RKO (cell line): Measurements from ENCODE around the gene PLD3.
"Not testable (repeated sequence)": the region's sequence is repeated elsewhere in the genome, so short reads cannot be mapped to it uniquely, and the experiment has no call there.

Source experiments
- DNase-seq: peaks from one replicate; pipeline ENCODE4 v3.0.0-alpha.2; 2016; ENCODE audit warnings: low spot score

The PLD3 gene

DNA sequence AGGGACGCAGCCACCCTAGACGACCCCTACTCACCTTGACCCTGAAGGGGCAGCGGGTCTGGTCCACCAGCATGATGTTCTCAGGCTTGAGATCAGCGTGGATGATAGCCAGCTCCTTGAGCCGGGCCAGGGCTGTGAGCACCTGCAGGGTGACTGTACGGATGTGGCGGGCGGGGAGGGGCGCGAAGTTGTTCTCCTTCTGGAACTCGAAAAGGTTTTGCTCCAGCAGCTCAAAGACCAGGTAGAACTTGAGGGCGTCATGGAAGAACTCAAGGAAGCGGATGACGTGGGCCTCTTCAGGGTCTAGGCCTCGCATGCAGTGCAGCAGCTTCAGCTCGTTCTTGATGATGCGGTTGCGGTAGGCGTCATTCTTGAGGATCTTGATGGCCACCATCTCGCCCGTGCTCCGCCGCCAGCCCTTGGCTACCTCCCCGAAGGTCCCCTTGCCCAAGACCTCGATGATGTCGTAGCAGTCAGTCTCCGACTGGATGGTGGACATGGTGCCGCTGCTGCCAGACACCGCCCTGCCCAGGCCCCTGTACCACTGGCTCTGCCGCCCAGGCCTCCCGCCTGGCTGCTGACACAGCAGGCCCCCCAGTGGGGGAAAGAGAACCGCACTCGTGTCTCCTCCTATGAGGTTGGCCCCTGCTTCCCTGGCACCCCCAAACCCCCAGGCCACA lies 41.0 kb downstream of the PLD3 start:
- no peak for DNase-seq

DNA sequence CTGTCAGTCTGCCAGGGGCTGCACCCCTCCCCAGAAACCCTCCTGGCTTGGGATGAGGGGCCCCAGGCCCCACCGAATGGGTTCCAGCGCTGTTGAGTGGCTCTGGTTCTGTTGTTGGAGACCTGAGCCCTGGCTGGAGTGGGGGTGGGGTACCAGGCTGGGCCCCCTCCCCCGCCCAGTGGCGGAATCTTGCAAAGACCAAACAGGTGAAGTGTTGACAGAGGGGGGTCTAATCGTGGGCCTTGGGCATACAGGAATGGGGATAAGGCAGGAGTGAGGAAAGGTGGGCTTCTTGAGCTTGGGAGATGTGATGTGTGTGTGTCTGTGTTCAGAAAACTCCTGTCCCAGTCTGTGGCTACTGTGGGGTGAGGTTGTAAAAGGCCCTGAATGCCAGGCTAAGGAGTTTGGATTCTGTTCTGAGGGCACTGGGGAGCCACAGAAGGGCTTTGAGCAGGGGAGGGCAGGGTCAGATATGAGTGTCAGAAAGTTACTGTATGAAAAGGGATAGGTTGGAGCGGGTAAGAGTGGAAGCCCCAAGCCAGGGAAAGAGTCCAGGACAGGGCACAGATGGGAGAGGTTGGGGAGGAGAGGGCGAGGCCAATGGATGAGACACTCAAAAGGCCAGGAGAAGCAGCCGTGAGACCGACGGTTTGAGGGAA lies 41.7 kb downstream of the PLD3 start, which contains the start of gene HIPK4:
Gene HIPK4, minus strand, starts transcription at position 98 of the 659 bp plus-strand sequence. CDS start 279 bp downstream, outside the sequence.
- DNase-seq: no peak

DNA sequence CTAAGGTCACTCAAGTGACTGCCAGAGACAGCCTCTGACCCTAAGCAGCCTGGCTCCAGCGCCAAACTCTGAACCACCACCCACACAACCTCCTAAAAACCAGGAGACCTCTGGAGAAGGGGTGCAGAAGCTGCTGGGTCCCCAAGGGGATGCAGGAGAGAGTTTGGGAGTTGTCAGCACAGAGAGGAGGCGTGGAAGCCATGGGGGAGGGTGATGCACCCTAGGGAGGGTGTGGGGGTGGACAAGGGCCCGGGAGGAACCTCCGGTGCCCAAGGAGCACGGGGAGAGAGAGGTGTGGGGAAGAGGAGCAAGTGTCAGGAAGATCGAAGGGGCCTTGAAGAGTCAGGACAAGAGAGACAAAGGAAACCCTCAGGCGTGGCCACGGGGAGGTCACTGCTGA lies 43.6 kb downstream of the PLD3 start:
- no peak for DNase-seq

DNA sequence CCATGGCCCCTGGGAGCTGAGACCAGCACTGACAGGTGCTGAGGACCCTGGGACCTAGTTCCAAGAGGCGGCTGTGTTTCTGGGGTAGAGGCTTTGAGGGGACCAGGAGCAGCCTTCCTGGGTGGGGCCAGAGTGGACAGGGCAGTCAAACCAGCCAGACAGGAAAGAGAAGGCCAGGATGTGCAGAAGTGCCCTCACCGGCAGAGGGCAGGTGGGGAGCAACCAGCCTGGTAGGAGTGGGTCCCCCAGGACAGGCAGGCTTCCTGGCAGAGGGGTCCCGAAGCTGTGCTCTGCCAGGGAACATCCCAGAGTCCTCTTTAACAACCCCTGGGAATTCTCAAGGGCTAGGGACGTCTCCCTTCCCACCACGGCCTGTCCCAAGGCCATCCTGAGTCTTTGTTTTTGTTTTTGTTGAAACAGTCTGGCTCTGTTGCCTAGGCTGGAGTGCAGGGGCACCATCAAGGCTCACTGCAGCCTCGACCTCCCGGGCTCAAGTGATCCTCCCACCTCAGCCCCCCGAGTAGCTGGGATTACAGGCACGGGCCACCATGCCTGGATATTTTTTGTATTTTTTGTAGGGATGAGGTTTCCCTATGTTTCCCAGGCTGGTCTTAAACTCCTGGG lies 44.5 kb downstream of the PLD3 start:
- no peak for DNase-seq

DNA sequence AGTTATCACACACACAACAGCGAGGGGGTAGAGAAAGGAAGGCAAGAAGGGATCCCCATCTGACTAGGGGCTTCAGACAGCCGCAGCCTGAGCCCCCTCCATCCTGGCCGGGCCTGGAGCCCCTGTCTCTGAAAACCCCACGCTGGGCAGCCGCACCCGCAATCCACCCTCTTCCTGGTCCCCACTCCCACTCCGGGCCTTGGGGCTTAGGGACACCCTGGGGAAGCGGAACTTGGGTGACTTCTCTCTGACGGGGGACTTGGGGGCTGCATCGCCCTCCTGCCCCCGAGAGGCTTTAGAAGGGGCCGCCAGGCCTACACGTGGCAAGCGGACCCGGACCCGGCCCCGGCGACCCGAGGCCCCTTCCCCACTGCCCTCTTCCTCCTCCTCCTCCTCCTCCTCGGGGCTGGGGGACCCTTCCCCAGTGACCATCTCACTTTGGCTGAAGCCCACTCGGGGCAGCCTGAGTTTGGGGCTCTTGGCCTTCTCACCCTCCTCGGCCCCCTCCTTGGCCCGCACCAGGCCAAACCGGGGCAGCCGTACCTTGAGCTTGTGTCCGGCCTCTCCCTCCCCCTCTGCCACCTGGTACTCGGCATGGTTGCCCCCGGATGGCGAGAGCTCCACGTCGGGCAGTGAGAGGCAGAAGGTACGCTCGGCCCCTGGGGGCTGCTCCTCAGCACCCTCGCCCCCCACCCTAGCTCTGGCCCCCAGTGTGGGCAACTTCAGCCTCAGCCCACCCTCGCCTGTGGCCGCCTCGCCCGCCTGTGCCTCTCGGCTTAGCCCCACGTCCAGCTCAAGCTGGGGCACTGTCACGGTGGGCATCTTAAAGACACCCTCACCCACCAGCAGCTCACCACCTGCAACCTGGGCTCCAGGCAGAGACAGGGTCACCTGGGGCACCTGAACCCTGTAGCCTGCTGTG lies 45.7 kb downstream of the PLD3 start:
- no peak for DNase-seq

DNA sequence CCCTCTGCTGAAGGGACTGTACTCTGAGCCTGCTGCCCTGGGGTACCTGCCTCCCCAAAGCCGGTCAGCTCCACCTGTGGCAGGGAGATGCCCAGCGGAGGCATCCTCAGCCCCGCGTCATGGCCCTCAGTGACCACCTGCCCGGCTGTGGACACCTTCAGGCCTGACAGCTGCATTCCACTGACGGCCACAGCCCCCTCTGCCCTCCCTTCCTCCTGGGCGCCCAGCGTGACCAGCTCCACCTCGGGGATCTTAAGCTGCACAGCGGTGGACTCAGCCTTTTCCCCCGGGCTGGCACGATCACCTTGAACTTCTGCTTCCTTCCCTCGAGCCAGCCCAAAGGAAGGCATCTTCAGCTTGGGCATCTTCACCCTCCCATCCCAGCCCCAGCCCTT lies 46.3 kb downstream of the PLD3 start:
- DNase-seq: no peak

DNA sequence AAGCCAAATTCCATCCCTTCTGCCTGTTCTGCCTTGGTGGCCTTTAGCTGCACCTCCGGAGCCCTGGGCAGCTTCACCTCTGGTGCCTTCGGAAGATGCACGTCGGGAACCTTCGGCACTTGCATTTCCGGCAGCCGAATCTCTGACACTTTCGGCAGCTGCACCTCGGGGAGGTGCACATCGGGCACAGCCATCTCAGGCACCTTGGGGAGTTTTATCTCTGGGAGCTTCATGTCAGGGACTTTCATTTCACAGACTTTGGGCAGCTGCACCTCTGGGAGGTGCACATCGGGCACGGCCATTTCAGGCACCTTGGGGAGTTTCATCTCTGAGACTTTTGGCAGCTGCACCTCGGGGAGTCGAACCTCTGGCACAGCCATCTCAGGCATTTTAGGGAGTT lies 47.5 kb downstream of the PLD3 start:
- no peak for DNase-seq

DNA sequence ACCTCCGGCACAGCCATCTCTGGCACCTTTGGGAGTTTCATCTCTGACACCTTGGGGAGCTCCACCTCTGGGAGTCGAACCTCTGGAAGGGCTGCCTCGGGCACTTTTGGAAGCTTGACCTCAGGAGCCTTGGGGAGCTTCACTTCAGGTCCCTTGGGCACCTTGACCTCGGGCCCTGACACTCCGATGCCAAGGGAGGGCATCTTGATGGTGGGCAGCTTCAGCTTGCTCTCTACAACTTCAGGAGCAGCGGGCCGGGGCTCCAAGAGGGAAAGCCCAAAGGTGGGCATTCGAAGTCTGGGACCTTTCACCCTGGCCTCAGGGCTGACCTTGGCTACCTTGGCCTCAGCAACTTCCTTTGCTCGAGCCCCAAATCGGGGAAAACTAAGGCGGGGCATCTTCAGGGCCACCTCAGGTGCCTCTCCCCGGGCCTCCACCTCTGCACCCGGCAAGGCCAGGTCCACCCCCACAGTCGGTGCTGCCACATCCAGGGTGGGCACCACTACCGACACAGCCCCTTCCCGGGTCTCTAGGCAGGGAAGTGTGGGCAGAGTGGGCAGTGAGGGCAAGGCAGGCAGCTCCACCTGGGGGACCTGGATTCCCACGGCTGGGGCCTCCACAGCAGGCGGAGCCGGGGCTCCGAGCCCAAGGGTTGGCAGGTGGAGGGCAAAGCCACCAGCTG lies 48.5 kb downstream of the PLD3 start:
- no peak for DNase-seq

DNA sequence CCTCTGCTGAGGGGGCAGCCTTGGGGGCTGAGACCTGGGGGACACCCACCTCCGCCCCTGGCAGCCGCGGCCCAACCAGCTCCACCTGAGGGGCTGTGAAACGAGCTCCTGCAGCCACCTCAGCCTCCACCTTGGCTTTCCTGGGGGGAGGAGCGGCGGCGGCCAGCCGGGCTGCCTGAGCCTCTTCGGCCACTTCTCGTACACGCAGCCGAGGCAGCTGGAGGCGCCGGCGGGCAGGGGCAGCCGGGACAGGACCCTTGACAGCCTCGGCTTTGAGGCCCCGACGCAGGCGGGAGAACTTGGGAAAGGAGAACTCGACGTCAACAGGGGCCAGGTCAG lies 49.0 kb downstream of the PLD3 start:
- DNase-seq: no peak

DNA sequence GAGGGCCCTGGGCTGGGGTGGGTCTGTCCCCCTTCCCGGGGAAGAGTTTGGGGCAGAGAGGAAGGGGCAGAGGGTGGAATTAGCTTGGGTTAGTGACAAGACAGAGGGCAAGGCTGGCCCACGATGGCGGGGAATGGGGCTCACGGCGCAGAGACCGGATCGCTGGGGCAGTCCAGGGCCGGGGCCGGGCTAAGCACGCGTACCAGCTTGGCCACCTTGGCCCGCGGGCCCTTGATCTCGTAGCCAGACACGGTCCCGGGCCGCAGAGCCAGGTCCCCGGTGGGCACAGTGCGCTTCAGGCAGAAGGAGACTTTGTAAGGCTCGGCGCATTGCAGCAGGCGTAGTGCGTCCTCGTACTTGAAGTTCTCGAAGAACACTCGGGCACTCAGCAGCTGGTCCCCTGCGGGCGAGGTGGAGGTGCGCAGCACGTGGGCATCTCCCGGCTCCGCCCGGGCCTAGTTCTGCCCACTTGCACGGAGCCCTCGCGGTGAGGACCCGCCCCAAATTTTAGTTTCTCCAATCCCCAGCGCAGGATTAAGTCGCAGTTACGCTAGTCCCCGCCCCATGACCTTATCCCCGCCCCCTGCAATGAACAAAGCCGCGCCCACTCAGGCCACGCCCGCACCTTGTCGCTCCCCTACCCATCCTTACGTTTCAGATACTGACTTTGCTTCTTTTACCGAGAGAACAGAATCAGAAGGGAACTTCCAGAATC lies 50.1 kb downstream of the PLD3 start:
- no peak for DNase-seq

DNA sequence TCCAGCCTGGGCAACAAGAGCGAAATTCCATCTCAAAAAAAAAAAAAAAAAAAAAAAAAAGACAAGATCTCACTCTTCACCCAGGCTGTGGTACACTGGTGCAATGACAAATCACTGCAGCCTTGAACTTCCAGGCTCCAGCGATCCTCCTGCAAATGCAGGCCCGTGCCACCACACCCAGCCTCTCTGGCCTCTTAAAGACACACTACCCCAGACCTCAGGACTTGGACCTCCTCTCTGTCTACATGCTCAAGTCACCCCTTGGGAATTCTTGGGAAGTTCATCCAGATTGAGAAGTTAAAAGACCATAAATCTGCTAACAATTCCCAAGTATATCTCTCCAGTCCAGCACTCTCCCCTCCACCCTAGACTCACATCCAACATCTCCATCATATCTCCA lies 52.1 kb downstream of the PLD3 start:
- DNase-seq: no peak

DNA sequence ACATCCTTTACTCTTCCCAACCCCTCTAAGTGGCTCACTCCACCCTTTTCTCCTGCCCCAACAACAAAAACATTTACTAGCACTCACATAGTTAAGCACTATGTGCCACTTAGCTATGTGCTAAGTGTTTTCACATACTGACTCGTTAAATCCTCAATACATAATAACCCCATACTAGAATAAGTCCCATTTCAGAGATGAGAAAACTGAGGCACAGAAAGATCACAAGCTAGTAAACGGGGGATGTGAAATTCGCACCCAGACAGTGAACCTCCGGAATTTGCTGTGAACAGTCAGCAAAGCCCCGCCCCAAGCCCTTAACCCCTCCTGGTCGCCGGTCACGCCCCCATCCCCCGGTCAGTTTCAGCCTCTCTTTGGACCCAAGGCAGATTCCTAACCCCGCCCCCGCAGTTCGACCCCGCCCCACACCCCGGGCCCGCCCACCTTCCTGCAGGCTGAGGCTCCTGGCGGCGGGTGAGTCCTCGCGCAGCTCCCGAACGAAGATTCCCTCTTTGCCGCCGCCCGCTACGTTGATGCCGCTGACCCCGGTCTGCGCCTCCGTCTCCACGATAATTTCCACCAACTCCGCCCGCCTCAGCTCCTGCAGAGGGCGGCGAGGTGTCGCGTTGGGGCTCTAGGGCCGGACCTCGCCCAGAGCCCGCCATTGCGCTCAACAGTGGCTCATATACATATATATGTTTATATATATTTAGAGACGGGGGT lies 54.9 kb downstream of the PLD3 start:
- DNase-seq: peak; percentile 91

DNA sequence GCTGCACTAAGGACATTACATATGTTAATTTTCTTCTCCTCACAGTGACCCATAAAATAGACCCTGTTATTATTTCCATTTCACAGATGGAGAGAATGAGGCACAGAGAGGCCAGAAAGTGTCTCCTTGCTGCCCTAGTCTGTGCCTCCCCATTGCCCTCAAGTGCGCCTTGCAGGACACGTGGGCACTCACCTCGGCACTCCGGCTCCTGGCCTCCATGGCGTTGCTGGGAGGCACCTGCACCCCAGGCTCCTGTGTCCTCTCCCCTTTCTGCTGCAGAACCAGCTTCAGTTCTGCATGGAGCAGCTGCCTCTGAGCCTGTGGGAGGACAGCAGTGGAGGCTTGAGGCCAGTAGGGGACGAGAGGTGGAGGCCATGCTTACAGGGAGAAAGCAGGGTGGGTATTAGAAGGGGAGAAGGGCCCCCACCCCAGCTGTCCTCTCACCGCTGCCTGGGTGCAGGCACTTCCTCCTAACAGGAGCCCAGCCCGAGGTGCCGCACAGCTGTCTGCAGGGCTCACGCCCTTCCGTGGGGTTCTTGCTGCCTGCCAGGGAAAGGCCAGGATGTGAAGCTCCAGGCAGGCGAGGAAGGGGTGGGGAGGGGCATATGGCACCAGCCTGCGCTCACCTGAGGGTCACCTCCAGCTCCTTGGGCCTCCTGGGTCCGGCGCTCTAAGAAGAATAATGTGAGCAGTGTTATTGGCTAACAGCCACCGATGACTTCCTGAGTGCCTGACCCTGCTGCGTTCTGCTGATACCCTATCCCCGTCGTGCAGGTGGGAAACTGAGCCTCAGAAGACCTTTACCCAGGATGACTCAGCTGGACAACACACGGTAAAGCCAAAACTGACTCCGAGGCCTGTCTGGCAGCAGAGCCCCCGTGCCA lies 59.5 kb downstream of the PLD3 start:
- DNase-seq: no peak

DNA sequence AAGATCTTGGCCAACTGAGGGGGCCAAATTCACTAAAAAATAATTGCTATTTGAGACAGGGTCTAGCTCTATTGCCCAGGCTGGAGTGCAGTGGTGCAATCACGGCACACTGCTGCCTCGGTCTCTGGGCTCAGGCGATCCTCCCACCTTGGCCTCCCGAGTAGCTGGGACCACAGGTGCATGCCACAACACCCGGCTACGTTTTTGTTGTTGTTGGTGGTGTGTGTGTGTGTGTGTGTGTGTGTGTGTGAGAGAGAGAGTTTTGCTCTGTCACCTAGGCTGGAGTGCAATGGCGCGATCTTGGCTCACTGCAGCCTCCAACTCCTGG lies 60.1 kb downstream of the PLD3 start:
- DNase-seq: not testable (repeated sequence)

DNA sequence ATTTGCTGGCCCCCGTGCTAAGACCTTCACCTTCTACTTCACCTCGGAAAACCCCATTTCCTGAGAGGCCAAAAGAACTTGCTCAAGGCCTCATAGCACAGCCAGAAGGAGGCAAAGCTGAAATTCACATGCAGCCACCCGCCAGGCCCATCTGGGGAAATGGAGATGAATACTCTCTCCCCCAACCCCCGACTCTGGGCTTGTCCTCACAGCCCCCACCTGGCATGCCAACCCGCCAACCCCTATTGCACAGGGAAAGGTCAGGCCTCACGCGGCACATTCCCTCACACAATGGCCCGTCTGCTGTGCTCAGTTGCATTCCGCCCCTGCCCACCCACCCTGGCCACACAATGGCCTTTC lies 61.5 kb downstream of the PLD3 start:
- DNase-seq: no peak

DNA sequence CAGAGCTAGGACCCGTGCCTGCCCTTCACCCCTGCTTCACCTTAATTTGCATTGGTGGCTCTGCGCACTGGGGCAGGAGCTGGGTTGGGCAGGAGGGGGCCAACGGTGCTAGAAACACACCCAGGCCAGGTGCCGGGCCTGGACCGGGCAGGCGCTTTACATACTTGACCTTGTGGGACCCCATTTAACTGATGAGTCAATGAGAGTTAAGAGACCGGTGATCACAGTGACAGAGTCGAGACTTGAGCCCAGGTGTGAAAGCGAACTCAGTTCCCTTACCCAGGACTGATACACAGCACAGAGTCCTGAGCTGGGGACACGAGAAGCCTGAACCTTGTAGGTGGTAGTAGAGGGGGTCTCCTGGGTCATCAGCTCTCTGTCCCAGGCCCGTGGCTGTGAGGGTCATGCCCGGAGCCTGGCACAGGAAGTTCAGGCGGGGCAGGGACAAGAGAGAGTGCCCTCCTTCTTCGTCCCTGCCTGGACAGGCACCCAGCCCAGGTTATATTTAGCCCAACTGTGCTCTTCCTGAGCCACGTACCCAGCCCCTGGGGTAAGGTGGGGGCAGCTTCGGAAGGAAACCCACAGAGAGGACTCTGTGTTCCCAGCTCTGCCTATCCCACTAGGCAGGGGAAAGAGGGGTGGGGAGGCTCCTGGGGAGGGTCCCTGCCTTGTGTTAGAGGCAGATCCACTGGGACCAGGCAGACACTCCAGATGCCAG lies 62.8 kb downstream of the PLD3 start:
- no peak for DNase-seq

DNA sequence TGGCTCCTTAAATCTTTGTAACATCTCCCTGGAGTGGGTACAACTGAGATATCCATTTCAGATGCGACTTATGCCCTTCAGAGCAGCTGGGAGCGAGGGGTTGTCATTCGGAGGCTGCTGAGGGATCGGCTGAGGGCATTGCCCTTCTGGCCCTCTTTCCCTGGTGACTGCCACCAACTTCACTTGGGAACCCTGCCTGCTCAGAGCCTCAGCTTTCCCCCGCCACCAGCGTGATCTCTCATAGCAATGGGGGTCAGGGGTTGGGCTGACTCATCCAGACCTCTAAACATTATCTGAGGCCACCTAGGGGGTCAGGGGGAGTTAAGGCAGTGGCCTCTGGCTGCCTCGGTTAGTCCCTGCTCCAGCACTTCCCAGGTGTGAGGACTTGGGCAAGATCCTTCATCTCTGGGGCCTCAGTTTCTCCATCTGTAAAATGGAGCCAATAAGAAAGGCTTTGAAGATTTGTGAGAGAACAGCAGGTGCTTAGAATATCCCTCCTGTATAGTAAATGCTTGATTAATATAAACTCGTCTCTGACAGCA lies 63.5 kb downstream of the PLD3 start:
- DNase-seq: no peak

DNA sequence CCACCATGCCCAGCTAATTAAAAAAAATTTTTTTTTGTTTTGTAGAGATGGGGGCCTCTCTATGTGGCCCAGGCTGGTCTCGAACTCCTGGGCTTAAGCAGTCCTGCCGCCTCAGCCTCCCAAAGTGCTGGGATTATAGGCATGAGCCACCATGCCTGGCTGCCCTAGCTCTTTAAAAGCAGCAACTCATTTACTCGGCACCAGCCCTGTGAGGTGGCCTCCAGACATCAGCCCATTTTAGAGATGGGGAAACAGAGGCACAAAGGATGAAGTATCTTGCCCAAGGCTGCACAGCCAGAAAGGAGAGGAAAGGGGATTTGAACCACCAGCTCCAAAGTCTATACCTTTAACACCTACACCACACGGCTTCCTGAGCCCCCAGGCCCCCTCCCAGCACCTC lies 64.4 kb downstream of the PLD3 start:
- DNase-seq: no peak

DNA sequence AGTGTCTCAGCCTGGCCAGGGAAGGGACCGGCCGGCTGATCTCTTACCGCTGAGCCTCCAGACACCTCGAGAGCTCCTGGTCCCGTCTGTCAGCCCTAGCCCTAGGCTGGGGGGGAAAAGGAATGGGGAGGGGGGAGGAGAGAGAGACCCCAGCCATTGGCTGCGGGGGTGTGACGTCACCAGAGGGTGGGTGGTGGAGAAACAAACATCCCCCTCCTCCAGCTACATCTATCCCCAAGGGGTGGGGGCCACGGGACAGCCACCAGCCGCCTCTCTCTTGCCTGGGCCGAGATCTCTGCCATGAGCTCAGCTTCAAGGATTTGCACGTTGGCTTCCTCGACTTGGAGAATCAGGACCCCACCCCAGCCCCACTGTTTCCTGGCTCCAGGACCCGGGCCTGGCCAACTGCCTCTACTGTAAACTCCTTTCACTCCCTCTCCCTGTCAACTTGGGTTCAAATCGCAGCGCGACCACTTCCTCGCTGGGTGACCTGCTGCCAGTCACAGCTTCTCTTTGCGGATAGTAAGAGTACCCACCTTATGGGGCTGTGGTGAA lies 64.9 kb downstream of the PLD3 start, which contains the start of gene PRX:
Gene PRX, minus strand, starts transcription at position 88 of the 555 bp plus-strand sequence. CDS start 5,446 bp downstream, outside the sequence.
- no peak for DNase-seq
